OCI-LY3 (cell line): ENCODE data around the gene RPS15A.
"Not testable (repeated sequence)": the region's sequence is repeated elsewhere in the genome, so short reads cannot be mapped to it uniquely, and the experiment has no call there.

Source experiments
- EZH2phosphoT487 ChIP-seq: fragments of 200-600 bp; shearing (Covaris generic); IDR thresholded peaks from 2 replicates; pipeline ENCODE4 v1.6.1; 2018; ENCODE audit warnings: antibody characterized with exemption, mixed run types, low read depth
- TF ChIP-seq, protein P1 (sequence below): fragments of 200-600, 300-600 bp; sonication (generic); IDR thresholded peaks from 2 replicates; pipeline ENCODE4 v1.5.1; 2014; ENCODE audit warnings: antibody characterized with exemption, low read length, low read depth

DNA sequence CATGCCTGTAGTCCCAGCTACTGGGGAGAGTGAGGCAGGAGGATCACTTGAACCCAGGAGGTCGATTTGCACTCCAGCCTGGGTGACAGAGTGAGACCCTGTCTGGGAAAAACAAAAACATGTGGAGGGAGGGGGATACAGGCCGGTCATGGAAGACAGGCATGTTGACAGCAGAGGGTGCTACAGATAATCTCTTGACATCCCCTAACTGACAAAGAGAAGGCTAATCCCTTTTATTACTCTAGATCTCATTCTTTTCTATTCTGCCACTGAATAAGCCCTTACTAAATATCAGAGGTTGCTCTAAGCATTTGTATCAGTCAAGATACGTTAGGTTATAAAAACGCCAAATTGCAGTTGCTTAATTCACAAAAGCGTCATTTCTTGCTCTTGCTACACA lies 13.8 kb downstream of the RPS15A start:
- TF ChIP-seq, protein P1, sequence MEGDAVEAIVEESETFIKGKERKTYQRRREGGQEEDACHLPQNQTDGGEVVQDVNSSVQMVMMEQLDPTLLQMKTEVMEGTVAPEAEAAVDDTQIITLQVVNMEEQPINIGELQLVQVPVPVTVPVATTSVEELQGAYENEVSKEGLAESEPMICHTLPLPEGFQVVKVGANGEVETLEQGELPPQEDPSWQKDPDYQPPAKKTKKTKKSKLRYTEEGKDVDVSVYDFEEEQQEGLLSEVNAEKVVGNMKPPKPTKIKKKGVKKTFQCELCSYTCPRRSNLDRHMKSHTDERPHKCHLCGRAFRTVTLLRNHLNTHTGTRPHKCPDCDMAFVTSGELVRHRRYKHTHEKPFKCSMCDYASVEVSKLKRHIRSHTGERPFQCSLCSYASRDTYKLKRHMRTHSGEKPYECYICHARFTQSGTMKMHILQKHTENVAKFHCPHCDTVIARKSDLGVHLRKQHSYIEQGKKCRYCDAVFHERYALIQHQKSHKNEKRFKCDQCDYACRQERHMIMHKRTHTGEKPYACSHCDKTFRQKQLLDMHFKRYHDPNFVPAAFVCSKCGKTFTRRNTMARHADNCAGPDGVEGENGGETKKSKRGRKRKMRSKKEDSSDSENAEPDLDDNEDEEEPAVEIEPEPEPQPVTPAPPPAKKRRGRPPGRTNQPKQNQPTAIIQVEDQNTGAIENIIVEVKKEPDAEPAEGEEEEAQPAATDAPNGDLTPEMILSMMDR: not testable (repeated sequence)
- TF ChIP-seq EZH2phosphoT487: not testable (repeated sequence)
